ENCODE results near the gene PLXNA2.

Gene PLXNA2

DNA sequence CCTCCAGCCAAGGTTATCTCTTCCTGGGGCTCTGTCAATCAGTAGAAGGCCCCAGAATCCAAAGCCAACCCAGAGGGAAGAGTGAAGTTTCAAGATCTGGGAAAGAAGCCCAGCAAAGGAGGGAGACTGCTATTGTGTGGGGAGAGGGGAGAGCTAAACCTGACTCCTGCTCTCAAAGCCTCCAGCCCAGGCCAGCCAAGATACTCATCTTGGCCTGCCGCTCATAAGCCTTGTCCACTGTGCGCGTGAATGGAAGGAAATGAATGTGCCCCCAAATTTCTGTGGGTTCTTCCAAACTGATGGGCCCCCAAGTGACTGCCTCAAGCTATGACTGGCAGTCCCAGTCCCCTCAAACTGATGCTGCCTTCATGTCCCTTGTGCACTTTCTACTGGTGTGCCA lies 2.0 kb downstream of the PLXNA2 start:
- no peak for DNase-seq (ENCODE audit: low spot score)

DNA sequence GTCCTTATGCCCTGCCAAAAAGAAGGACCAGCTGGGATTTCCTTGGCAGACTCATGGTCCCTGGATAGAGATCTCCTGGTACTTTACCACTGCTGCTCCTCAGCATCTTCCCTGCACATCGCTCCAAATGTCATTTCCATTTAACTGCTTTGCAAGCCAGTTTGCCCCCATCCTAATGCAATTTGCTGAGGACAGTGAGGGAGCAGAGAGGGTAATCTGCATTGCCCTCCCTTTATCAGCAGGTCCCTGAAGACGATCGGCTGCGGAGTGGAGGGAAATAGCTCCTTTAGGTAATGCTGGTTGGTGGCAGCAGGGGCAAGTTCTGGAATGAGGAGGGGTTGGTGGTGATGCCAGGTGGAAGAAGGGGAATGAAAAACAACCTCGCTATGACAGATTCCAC lies 2.7 kb downstream of the PLXNA2 start:
- DNase-seq (ENCODE audit: low spot score): no peak

DNA sequence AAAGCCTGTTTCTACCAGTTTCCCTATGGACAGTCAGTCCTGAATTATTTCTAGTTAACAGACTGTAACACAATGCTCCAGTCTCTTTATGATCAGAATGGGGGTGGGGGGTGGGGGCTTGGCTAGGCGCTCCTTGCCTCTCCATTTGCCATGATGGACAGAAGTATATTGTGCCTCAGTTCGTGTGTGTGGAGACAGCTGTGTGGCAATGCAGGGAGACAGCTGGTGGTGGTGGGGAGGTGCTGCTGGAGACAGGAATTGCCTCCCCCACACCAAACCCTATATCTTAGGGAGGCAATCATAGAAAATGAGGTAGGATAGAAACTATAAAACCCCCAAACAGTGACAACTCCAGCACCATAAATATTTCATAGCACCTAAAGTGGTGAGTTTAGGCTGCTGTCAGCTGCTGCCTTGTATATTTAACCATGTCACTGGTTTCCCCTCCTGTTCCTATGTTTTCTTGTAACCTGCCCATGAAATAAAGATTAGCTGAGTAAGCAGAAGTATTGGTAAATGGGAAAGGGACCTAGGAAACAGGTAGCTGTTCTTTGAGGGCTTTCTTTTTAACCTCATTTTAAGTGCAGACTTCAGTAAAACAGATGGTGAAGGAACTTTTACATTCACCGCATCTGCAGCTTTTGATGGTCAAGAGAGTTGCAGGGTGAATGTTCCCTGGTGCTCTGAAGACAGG lies 3.4 kb downstream of the PLXNA2 start:
- DNase-seq (ENCODE audit: low spot score): no peak

DNA sequence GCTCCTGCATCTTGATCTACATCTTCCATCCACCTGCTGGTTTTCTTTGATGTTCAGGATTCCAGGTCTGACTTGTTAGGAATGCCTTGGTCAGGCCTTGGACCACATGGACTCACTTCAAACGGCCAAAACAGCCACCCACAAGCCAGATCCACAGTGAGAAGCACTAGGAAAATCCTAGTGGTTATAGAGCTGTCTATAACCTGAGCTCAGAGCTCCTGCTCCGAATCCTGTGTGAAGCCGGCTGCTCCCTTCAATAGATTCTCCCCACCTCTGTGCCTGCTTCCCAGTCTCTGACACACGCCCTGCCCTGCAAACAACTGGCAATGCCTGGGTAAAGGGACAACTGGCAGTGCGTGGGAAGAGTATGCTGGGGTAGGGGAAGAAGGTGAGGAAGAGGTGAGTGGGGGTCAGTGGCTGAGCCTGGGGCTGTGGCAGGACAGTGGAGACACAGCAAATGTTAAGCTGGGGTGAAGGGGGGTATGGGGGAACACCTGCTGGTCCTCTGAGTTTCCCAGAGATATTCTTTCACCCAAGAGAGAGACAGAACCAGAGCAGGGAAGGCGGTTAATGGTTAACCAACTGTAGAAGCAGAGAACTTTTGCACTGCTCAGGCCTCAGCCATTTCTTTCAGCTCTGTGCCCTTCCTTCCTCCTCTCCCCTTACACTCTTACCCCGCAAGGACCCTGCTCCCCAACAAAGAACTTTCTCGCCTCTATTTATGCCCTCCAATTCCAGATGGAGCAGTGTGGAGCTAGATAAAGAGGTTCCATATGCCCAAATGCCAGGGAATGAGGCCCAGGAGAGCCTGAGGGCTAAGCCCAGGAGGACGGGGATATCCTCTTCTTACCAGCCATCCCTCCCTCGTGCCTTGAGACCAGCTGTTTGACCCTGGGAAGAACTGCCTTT lies 4.5 kb downstream of the PLXNA2 start:
- no peak for DNase-seq (ENCODE audit: low spot score)

DNA sequence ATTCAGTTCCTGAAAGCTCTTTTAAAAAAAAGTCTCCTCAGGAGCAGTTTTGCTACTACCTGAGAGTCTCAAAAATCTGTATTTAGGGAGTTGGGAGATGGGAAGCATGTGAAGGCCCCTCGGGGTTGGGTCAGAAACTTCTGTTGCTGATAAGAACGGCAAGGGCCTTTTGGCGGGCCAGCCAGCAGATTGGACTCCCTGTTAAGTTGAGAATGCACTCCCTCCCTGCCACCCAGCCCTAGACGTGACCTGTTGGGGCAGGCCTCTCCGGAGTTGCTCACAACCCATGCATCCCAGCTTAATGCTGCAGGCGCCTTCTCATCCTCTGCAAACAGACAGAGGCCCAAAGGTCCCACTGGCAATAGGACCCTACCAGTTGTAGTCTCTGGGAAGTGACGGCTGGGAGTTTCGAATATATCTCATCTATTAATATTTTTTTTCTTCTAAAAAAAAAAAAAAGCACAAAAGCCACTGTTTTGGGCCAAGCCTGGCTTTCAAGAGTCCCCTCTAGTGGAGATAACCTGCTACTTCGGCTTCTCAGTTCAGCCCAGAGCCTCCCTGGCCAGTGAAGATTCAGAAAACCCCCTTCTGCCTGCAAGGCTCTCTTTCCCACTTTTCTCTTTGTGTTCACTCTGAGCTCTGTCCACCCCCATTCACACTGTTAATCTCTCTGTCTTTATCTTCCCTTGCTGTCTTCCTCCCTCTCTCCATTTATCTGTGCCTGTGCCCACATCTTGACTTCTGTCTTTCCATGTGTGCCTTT lies 5.3 kb downstream of the PLXNA2 start:
- peak; percentile 53 for DNase-seq (ENCODE audit: low spot score)

DNA sequence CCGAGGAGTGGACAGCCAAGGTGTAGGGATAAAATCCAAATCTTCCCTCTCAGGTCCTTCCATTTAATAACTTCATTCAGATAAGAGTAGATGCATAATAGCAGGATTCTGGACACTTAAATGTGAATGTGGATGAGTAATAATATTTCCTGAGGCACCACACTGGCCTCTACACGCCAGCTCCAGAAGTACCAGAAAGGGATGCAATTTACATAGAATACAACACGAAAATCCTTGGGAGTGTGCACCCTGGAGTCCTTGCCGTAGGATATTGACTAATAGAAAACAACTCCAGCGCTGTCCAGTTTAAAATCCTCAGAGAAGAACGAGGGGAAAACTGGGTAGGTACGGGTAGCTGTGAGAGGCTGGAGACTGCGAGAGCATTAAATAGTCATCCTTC lies 6.9 kb downstream of the PLXNA2 start:
- no peak for DNase-seq (ENCODE audit: low spot score)

DNA sequence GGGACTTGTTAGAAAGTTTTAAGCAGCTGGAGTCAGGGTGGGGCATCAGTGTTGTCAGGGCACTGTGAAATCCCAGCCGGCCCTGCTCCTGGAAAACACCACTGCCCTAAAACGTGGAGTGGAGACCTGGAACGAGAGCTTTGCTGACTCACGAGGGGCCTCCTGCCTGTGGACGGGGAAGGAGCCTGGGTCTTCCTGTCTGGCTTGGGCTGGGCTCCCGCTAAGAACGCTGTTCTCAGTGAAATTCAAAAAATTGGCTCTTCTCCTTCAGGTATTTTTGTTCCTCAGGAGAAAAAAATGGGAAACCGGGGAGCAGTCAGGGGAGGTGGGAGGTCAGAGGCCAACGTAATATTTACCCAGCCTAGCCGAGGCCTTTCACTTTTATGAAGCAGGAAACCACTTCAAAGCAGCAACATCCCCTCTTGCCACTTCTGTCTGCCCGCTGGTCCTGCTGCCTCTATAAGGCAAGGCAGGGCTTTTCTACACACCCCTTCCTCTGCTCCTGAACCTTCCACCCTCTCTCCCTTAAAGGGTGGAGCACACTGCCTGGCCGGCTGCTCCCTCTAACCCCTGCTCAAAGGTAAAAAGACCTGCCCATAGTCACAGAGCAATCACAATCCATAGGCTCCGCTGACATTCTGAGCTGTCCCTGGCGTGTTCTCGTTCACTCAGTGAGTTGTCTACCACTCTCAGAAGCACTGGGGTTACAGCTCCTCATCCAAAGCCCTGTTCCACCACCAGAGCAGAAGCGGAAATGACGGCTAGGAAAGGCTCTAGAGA lies 8.0 kb downstream of the PLXNA2 start:
- no peak for DNase-seq (ENCODE audit: low spot score)

DNA sequence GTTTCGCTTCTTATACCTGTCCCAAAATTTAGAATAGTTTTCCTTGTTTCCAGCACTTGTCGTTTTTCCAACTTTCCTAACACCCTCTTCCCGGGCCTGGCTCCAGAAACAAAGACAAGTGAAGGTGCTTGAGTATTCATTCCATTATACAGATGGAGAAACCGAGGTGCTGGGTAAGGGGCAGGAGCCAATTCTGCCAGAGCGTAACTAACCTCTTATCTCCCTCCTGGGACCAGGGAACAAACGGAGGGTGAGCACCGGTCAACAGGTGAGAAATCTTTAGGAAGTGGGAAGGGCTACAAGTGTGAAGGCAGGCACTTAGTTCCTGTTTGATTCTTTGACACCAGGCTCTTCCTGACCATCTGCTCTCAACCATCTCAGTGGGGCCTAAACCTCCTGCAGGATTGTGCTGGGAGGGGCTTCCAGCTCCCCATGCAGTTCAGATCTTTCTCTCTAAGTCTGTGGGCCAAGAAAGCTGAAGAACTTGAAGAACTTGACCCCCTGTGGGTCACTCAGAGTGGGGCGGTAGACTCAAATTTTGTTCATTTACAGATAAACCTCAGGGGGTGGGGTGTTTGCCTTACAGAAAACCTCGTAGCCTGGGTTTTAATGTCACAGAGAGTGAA lies 8.7 kb downstream of the PLXNA2 start:
- DNase-seq (ENCODE audit: low spot score): no peak

DNA sequence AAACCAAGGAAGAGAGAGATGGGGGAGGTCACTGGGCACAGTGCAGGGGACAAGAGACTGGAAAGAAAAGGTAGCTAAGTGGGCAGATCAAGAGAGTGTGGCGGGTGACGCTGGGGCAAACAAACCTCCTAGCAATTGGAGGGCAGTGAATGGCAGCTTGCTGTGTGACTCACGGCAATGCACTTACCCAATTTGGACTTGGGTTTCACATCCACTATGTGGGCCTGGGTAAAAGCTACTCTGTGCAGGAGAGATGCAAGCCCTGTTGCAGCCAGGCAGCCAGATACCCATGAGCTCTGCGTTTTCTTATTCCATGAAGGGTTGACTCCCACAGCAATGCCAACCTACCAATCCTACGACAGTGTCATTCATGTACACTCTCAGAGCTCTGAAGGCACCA lies 9.5 kb downstream of the PLXNA2 start:
- no peak for DNase-seq (ENCODE audit: low spot score)

DNA sequence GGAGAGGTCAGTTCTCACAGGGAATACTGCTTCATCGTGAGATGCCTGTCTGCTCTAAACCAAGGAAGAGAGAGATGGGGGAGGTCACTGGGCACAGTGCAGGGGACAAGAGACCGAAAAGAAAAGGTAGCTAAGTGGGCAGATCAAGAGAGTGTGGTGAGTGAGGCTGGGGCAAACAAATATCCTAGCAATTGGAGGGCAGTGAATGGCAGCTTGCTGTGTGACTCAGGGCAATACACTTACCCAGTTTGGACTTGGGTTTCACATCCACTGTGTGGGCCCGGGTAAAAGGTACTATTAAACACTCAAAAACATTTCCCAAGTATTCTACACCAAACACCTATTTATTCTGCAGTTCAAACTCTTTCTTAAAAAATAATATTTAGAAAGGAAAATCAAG lies 10.2 kb downstream of the PLXNA2 start:
- no peak for DNase-seq (ENCODE audit: low spot score)

DNA sequence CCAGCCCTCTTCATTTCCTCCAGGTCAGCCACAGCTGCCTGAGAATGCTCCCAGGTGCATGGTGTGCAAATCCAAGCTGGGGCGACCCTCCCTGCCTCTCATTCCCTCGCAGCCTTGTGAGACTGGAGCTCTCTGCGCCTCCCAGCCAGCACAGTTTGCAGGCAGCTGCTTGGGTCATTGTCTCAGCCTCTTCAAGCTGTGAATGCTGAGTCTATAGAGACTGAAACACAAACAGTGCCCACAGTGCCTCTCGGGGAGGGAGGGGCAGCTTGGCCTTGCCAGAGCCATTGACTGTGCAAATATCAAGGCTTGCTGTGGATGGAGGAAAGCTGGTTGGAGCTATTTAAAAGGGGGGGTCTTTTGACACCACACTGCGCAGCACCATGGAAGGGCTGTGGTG lies 10.6 kb downstream of the PLXNA2 start:
- DNase-seq (ENCODE audit: low spot score): no peak

DNA sequence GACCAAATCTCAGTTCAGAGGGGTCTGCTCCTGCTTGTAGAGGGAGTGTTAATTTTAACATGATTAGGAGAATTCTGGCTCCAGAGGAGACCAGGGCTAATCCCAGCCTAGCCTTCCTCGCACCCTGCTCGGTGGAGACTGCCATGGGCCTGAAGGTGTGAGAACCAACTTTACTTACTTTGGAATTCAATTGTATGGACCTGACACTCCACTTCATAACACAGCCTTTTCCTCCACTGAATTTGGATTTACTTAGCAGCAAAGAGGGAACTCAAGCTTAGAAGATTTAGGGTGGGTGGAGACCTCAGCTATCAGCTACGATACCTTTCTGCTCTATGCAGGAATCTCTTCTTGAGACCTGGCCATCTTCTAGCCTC lies 11.5 kb downstream of the PLXNA2 start:
- no peak for DNase-seq (ENCODE audit: low spot score)

DNA sequence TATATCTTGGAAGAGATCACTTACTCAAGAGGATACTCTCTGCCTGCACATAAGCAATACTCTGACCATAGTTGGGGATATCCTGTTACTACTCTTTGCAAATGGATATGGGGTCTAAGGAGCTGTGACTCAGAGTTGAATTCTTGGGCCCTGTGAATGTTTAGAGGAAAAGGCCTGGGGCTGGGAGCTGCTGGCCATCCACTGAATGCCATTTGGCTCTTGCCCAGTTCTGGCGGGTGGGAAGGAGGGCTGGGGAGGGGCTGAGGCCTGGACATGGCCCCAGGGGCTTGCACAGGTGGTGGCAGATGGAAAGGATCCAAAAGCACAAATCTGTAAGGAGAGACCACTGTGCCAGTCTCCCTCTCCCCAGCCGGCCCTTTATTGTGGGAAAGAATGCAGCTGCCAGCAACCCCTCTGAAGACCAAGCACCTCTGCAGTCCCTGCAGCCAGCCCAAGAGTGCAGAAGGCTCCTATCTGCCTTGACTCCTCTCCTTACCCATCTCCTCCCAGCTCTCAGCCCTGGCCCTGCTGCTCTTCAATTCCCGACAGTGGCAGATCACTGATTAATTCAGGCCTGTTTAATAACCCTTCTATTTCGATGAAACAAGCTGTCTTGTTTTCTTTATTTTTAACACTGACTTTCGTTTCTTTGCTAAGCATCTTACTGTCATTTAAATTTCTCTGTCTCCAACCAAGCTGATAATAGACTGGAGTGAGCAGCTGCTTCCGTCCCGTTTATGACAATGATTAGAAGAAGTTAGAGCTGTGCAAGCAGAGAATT lies 12.1 kb downstream of the PLXNA2 start:
- no peak for DNase-seq (ENCODE audit: low spot score)

DNA sequence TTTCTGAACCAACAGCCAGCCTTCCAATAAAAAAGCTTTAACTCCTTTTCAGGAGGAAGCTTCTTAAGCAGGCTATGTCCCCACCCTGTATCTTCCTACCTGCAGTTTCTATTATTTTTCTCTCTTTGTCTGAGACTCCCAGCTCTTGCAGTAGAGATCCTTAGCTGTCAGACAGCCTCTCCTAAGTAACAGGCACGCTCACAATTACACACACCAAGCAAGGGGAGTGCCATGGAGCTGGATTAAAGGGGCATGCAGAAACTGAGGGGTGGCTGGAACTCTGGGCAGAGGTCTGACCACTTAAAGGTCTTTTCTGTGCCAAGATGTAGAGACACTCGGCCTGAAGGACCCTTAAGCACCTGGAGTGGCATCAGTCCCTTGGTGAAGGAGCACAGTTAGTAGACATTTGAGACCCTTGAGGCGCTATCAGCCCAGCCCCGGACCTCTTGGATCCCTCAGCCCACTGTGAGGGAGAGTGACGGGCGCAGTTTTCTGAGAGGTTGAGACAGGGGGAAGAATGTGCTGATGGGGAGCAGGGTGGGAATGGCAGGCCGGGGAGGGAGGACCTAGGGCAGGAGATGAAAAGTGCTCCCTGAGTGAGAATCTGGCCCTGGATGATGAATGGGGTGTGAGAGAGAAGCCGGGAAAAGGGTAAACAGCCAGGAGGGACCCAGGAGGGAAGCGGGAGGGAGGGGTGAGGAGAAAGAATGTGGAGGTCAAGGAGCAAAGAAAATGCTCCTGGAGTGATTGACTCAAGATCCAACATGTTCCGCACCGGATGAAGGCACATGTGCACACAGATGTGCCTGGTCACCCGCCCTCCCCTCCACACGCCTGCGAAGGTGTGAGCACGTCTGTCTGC lies 13.3 kb downstream of the PLXNA2 start:
- DNase-seq (ENCODE audit: low spot score): no peak

DNA sequence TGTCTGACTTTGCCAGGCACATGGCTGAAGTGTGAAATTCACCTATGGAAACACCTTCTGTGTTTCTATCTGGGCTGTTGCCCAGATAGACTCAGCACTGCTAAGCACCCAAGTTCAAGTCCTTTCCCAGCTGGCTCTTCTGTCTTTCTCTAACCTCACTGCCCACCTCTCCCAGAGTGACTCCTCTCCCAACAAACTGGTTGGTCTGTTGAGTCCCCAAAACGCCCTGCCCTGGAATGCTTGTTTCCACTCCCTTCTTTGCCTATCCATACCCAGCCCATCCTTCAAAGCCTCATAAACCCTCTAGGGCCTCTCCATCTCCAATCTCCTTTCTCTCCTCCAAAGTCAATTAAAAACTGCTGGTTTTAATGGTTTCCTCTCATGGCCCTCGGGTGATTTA lies 15.6 kb downstream of the PLXNA2 start:
- DNase-seq (ENCODE audit: low spot score): no peak

DNA sequence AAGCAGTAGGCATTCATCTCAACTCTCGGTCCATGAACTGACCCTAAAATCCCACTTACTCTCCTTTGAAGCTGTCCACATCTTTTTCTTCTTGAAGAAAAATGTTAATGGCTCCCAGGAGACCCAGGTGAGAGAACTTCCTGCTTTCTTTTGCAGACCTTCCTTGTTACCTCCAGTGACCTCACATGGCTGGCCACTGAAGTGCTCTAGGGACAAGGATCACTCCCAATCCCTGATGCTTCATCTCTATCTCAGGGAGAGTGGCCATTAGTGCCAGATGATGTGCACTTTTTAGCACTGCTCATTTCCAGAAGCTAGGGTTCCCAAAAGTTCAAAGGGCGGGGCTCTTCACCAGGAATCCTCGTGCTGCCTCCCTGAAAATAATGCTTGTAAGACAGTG lies 16.2 kb downstream of the PLXNA2 start:
- no peak for DNase-seq (ENCODE audit: low spot score)

DNA sequence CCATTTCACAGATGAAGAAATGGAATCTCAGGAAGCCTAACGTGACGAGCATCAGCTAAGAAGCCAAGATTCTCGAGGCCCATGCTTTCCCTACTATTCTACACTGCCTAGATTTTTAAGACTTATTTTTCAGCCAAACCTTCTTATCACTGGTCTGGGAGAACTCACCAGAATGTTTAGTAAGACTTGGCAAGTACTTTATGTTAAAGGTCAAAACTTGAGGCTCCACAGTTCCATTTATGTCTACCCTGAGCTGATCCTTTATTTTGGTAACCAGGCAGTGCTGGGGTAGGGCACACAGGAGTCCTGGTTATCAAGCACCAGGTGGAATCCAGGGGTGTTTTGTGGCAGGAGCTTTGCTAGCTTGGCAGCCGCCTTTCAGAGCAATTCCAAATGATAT lies 16.8 kb downstream of the PLXNA2 start:
- DNase-seq (ENCODE audit: low spot score): no peak

DNA sequence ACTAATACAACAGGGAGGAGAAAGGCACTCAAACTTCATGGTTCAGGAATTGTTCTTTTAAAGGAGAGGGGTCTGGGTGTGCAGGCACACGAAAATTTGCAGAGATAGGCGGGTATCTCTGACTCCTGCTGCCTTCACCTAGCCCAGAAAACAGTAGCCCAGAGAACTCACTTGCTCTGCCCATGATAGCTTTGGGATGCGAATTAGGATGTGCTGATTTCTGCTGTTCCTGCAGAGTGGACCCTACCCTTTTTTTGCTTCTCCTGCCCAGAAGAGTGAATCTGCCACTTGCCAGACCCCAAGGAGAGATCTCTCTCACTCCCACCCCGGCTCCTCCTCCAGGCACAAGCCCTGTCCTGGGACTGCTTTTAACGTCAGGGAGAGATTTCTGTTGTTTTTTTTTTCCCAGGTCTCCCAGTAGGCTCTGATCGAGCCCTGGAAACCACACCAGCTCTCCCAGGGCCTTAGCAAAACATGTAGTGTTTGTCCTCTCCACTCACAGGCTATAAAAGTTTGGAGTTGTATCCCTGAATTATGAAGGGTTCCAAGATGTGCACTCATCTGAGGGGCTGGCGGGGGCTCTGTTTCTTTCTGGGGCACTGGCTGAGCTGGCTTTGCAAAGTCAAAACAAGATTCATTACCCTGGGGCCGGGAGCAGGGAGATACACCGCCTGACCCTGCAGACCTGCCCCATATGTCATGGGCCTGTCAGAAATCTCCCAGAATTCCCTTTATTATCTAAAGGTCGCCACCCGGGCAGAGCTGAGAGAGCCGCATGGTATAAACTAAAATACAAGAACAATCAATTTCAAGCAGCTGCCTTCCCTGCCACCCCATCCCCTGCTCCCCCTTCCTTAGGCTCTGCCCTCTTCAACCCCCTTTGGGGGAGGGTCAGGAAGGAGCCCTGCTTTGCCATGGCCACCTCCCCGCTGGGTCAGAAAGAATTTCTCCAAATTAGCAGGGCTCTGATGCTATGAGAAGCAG lies 17.9 kb downstream of the PLXNA2 start:
- no peak for DNase-seq (ENCODE audit: low spot score)

Data from COLO829 (cell line).